K562 (cell line): ENCODE measurements around the gene SLC22A1.

Experiments used
- CCAR2 ChIP-seq: fragments of 200-400 bp; formaldehyde crosslinking; IDR thresholded peaks from 2 replicates; pipeline ENCODE4 v1.6.1; 2017; ENCODE audit warnings: mild to moderate bottlenecking, low read depth, low read length
- SMARCA5 ChIP-seq: fragments of 450-650 bp; IDR thresholded peaks from 2 replicates; pipeline ENCODE4 v1.6.1; 2016
- TF ChIP-seq, protein P1 (sequence below), 2 experiments: fragments of 450-650 bp; formaldehyde crosslinking in 1 of 2; IDR thresholded peaks; 2 replicates each; pipeline versions ENCODE4 v1.4.0 to v1.6.1; 2014 to 2020; ENCODE audit warnings: mild to moderate bottlenecking in 2 of 2, borderline replicate concordance in 1 of 2, low read depth in 1 of 2
- TF ChIP-seq, protein P2 (sequence below): sonication (generic); formaldehyde crosslinking; IDR thresholded peaks from 2 replicates; pipeline ENCODE4 v1.8.1; 2023; ENCODE audit warnings: mild to moderate bottlenecking, missing genetic modification reagents
- TF ChIP-seq, protein P3 (sequence below): sonication (generic); formaldehyde crosslinking; IDR thresholded peaks from 2 replicates; pipeline ENCODE4 v1.9.0; 2022; ENCODE audit warnings: mild to moderate bottlenecking, missing genetic modification reagents
- TF ChIP-seq, protein P4 (sequence below): sonication (generic); formaldehyde crosslinking; IDR thresholded peaks from 2 replicates; pipeline ENCODE4 v1.8.0; 2023; ENCODE audit warnings: mild to moderate bottlenecking, missing genetic modification reagents

DNA sequence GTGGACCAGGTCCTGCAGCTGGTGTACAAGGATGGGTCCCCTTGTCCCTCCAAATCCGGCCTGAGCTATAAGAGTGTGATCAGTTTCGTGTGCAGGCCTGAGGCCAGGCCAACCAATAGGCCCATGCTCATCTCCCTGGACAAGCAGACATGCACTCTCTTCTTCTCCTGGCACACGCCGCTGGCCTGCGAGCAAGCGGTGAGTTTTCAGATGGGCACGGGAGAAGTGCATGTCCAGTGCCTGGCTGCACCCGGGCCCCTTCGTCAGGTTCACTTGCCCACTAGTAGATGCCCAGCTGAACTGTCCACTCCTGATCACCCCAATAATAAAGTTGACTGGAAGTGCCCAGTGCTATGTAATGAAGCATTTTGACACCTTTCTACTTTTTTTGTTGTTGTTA, 48.3 kb upstream of the SLC22A1 start:
- TF ChIP-seq, protein P1, sequence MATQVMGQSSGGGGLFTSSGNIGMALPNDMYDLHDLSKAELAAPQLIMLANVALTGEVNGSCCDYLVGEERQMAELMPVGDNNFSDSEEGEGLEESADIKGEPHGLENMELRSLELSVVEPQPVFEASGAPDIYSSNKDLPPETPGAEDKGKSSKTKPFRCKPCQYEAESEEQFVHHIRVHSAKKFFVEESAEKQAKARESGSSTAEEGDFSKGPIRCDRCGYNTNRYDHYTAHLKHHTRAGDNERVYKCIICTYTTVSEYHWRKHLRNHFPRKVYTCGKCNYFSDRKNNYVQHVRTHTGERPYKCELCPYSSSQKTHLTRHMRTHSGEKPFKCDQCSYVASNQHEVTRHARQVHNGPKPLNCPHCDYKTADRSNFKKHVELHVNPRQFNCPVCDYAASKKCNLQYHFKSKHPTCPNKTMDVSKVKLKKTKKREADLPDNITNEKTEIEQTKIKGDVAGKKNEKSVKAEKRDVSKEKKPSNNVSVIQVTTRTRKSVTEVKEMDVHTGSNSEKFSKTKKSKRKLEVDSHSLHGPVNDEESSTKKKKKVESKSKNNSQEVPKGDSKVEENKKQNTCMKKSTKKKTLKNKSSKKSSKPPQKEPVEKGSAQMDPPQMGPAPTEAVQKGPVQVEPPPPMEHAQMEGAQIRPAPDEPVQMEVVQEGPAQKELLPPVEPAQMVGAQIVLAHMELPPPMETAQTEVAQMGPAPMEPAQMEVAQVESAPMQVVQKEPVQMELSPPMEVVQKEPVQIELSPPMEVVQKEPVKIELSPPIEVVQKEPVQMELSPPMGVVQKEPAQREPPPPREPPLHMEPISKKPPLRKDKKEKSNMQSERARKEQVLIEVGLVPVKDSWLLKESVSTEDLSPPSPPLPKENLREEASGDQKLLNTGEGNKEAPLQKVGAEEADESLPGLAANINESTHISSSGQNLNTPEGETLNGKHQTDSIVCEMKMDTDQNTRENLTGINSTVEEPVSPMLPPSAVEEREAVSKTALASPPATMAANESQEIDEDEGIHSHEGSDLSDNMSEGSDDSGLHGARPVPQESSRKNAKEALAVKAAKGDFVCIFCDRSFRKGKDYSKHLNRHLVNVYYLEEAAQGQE (IDR thresholded peaks at IDR 0.05; ENCODE audit: borderline replicate concordance) = no peak
- TF ChIP-seq, protein P1 (CRISPR knock-in tag; IDR thresholded peaks at IDR 0.05; ENCODE audit: low read depth) = no peak
- TF ChIP-seq, protein P2, sequence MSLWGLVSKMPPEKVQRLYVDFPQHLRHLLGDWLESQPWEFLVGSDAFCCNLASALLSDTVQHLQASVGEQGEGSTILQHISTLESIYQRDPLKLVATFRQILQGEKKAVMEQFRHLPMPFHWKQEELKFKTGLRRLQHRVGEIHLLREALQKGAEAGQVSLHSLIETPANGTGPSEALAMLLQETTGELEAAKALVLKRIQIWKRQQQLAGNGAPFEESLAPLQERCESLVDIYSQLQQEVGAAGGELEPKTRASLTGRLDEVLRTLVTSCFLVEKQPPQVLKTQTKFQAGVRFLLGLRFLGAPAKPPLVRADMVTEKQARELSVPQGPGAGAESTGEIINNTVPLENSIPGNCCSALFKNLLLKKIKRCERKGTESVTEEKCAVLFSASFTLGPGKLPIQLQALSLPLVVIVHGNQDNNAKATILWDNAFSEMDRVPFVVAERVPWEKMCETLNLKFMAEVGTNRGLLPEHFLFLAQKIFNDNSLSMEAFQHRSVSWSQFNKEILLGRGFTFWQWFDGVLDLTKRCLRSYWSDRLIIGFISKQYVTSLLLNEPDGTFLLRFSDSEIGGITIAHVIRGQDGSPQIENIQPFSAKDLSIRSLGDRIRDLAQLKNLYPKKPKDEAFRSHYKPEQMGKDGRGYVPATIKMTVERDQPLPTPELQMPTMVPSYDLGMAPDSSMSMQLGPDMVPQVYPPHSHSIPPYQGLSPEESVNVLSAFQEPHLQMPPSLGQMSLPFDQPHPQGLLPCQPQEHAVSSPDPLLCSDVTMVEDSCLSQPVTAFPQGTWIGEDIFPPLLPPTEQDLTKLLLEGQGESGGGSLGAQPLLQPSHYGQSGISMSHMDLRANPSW (CRISPR knock-in tag) = no peak
- TF ChIP-seq, protein P3, sequence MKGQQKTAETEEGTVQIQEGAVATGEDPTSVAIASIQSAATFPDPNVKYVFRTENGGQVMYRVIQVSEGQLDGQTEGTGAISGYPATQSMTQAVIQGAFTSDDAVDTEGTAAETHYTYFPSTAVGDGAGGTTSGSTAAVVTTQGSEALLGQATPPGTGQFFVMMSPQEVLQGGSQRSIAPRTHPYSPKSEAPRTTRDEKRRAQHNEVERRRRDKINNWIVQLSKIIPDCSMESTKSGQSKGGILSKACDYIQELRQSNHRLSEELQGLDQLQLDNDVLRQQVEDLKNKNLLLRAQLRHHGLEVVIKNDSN (CRISPR knock-in tag) = no peak
- no peak for TF ChIP-seq SMARCA5
- TF ChIP-seq, protein P4, sequence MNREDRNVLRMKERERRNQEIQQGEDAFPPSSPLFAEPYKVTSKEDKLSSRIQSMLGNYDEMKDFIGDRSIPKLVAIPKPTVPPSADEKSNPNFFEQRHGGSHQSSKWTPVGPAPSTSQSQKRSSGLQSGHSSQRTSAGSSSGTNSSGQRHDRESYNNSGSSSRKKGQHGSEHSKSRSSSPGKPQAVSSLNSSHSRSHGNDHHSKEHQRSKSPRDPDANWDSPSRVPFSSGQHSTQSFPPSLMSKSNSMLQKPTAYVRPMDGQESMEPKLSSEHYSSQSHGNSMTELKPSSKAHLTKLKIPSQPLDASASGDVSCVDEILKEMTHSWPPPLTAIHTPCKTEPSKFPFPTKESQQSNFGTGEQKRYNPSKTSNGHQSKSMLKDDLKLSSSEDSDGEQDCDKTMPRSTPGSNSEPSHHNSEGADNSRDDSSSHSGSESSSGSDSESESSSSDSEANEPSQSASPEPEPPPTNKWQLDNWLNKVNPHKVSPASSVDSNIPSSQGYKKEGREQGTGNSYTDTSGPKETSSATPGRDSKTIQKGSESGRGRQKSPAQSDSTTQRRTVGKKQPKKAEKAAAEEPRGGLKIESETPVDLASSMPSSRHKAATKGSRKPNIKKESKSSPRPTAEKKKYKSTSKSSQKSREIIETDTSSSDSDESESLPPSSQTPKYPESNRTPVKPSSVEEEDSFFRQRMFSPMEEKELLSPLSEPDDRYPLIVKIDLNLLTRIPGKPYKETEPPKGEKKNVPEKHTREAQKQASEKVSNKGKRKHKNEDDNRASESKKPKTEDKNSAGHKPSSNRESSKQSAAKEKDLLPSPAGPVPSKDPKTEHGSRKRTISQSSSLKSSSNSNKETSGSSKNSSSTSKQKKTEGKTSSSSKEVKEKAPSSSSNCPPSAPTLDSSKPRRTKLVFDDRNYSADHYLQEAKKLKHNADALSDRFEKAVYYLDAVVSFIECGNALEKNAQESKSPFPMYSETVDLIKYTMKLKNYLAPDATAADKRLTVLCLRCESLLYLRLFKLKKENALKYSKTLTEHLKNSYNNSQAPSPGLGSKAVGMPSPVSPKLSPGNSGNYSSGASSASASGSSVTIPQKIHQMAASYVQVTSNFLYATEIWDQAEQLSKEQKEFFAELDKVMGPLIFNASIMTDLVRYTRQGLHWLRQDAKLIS (CRISPR knock-in tag) = no peak
- TF ChIP-seq CCAR2 = no peak
